ENCODE results near the gene ANK2.
A peak's percentile ranks its signal among the peaks of the same experiment; 100 is the strongest.

ANK2 gene

DNA sequence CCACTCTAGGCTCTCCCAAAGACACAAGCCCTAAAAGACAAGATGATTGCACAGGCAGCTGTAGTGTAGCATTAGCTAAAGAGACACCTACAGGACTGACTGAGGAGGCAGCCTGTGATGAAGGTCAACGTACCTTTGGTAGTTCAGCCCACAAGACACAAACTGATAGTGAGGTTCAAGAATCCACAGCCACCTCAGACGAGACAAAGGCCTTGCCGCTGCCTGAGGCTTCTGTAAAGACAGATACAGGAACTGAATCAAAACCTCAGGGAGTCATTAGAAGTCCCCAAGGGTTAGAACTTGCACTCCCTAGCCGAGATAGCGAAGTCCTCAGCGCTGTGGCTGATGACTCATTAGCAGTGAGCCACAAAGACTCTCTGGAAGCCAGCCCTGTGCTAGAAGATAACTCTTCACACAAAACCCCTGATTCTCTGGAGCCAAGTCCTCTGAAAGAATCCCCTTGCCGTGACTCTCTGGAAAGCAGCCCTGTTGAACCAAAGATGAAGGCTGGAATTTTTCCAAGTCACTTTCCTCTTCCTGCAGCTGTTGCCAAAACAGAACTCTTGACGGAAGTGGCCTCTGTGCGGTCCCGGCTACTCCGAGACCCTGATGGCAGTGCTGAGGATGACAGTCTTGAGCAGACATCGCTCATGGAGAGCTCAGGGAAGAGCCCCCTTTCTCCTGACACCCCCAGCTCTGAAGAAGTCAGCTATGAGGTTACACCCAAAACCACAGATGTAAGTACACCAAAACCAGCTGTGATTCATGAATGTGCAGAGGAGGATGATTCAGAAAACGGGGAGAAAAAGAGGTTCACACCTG is 306.3 kb downstream of the ANK2 start:
- peak in 1 of 2 donors; percentile 39 for DNase-seq

GRCh38 chr4:113356453-113356852 is 307.0 kb downstream of the ANK2 start:
- no peak for DNase-seq

- no peak for DNase-seq
Measured at GRCh38 chr4:113358784-113359183, 309.3 kb downstream of the ANK2 start.

DNA sequence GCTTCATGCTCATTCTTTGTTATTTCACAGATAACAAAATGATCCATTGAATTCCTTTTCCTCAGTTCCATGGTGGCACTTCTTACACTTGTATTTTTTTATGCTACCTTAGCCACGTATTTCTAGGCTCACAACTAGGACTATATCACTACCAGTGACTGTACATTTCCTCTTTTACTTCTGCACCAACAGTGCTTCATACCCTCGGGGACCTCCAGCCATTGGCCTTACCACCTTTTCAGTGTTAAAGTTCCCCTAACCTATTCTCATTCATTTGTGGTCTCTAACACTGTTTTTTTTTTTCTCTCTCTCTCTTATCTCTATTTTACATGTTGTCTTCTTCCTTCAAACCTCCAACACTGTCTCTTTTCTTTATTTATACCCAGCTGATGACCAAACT is 315.9 kb downstream of the ANK2 start:
- no peak for DNase-seq

DNA sequence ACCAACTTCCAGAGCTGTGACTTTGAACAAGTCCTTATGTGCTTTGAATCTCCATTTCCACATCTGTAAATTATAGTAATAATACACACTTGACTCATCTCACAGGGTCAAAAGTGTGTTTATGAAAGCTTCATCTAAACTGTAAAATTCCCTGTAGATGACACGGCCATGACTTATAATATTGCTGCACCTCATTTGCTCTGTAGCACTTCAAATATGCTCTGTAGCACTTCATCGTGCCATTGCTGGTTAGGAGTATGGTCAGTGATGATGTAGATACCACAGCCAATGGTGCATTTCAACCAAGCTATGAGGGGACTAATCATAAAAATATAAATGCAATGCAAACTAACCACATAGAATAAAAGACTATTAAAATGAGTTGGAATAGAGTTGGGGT is 318.6 kb downstream of the ANK2 start:
- DNase-seq = no peak

GRCh38 chr4:113371111-113371510 is 321.7 kb downstream of the ANK2 start:
- no peak for DNase-seq

GRCh38 chr4:113375964-113376666 is 326.7 kb downstream of the ANK2 start:
- DNase-seq = no peak

GRCh38 chr4:113378836-113379235 is 329.4 kb downstream of the ANK2 start:
- no peak for DNase-seq

GRCh38 chr4:113382704-113383103 is 333.3 kb downstream of the ANK2 start:
- no peak for DNase-seq

DNA sequence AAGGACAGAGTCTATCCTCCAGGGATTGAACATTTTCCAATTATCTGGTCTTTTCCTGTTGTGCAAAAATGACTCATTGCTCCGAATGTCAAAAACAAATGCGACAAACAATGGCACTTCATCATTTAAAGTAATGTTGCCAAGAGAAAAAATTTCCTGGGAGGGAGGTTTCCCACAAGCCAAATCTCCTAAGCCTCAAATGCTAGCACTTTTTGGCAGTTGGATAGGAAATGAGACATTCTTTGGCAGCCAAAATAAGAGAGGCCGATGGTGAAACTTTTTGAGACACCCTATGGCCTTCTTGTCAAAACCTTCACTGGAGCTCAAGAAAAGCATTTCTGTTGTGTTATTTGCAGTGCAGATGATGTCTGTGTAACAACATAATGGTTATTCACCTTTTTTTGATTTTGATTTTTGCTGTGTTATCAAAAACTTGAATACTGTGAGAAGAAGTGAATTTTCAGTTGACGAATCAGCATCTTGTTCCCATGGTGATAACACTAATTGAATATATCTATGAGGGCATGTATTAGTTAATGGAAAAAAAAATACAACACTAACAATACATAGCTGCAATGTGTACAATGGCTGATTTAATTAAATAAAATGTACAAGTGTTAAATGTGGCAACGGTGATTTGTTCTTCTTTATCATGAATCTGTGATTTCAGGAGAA is 333.8 kb downstream of the ANK2 start:
- no peak for DNase-seq

DNA sequence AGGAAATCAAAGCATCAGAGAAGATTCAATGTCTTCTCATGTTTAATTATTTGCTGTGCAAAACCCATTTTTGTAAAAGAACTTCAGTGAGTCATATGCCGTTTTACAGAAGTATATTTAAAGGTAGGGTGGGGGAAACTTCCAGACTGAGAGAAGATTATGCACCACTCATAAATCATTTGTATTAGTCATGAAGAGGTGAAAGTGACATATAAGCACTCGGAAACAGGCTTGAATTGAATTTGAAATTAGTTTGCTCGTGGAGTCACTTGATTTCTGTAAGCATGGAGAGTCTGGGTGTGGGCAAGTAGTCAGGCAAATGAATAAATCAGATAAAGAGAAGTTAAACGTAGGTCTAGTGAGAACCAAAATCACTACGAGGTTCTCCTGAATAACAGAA is 335.1 kb downstream of the ANK2 start:
- no peak for DNase-seq

DNA sequence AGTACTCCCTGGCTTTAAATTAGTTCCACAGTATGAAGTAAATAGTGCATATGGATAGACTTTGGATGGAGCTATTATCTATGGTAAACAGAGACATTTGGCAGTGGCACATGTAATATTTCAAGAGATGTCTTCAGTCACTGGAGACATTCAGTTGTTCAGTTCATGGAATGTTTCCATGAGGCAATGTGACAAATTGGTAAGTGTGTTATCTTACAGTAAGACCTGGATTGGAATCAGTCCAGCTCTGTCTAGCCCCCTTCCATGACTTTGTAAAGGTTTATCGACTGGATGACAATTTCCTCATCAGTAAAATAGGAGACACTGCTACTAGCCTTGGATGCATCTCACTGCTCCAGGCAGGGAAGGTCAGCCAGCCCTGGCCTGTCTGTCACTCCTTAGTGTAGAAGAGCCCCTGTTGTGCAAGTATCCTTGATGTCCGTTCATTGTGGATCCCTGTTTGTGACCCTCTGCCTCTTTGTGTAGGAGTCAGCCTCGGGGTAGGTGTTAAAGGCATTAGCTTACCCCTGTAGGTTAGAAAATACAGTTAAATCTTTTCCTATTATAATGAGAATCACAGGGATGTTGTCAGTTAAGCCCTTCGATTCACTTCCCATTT is 335.9 kb downstream of the ANK2 start:
- no peak for DNase-seq

GRCh38 chr4:113389160-113389559 is 339.7 kb downstream of the ANK2 start:
- DNase-seq = no peak

- DNase-seq = no peak
Measured at GRCh38 chr4:113390850-113391249, 341.4 kb downstream of the ANK2 start.

- no peak for DNase-seq
Measured at GRCh38 chr4:113394108-113394729, 344.8 kb downstream of the ANK2 start.

GRCh38 chr4:113394730-113395530 is 345.5 kb downstream of the ANK2 start:
- DNase-seq = peak in 1 of 2 donors; percentile 63

GRCh38 chr4:113397114-113397701 is 347.8 kb downstream of the ANK2 start:
- DNase-seq = no peak

DNA sequence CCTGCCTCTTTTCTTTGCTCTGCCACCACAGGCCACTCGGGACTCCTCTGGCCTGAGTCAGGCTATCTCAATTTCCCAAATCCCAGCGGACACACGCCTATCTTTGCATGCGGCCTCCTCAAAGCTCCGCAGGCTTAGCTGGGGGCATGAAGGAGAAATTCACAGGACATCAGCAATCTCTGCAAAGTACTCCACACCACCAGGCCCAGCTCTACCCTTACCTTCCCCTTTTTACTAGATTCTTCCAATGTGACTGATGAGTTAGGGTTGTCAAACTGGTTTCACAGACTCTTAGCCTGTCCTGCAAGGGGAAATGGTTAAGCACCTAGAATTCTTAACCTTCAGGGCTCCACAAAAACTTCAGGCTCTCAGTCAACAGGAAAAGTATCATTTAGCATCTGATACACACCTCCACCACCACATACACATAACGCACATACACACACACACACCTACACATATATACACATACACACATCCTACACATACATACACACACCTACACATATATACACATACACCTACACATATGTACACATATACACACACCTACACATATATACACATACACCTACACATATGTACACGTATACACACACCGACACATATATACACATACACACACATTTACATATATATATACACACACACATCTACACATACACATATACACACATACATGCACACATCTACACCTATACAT is 349.1 kb downstream of the ANK2 start:
- no peak for DNase-seq

DNA sequence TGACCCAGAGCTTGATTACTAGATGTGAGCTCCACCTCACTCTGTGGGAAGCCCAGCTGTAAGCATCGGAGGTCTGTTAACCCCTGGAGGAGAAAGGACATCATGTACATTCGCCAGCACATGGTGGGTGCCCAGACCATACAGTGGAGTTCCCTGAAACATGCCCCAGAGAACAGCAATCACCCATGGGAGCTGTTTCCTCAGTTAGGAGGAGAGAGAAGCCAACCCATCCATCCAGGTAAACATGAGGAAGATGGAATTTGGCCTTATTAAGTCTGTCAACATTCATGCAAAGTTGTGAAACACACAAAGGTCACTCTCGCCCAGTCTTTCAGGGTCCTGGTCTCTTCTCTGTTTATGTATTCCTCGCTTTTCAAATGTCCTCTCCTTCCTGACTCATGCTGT is 354.7 kb downstream of the ANK2 start:
- DNase-seq = no peak

GRCh38 chr4:113404841-113405240 is 355.4 kb downstream of the ANK2 start:
- DNase-seq = no peak

Data from bone marrow (tissue), 2 donors.